ENCODE results near the gene TRAPPC10. TPM values are rescaled to one million over a fixed set of nuclear protein-coding genes. Genes with fewer than 3 reads are reported as not detected.

The TRAPPC10 gene
- 10 to 100 TPM; 46.1 to 50.5 TPM for total RNA-seq

GRCh38 chr21:44011579-44012473, at the start of gene TRAPPC10:
Gene TRAPPC10, plus strand, starts transcription at chr21:44012309. Its CDS starts 185 bp downstream, at chr21:44012494.
- ChIA-PET CTCF (interaction anchor here (0.6 to 2.6 kb wide), 4 partner anchors 36 to 285 kb away, joined by 4 to 11 read pairs (median 4); no protein-coding TSS in a partner anchor), POLR2A (interaction anchor here (0.6 to 4.6 kb wide), 7 partner anchors 9 to 283 kb away, joined by 3 to 31 read pairs (median 4); partner anchors contain the start of gene RRP1)
- Mint-ChIP-seq H3K4me1 (ENCODE audit: low read depth) (peaks cover 36% of the 10 kb centered on the region), H3K36me3 (peaks cover 9% of the 10 kb centered on the region), H3K4me3 (peak within 1 kb of the TSS; percentile 91), H3K27me3 (no peaks in the 10 kb centered on the region), H3K9me3 (no peaks in the 10 kb centered on the region), H3K27ac (peak within 1 kb of the TSS; percentile 94)
- DNase-seq, result peak; percentile 88
- intact Hi-C loops (cut with micrococcal nuclease), result loop anchor here (10.0 kb wide), 1 partner anchor 137 kb away; no protein-coding TSS in a partner anchor

GRCh38 chr21:43965911-43966585, 46.1 kb upstream of the TRAPPC10 start:
- no peak for DNase-seq
- Mint-ChIP-seq H3K4me1 (ENCODE audit: low read depth) (peaks cover 7% of the 10 kb centered on the region), H3K9me3 (no peaks in the 10 kb centered on the region), H3K4me3 (no peak overlapping the region), H3K27me3 (no peaks in the 10 kb centered on the region), H3K27ac (no peak overlapping the region), H3K36me3 (peaks cover 21% of the 10 kb centered on the region)
- POLR2A ChIA-PET, result no interaction called here
- intact Hi-C loops (cut with micrococcal nuclease), result no loop called here
- CTCF ChIA-PET, result no interaction called here

- no peak for DNase-seq
- Mint-ChIP-seq H3K27ac (no peak overlapping the region), H3K9me3 (no peaks in the 10 kb centered on the region), H3K27me3 (no peaks in the 10 kb centered on the region), H3K36me3 (peaks cover 19% of the 10 kb centered on the region), H3K4me1 (ENCODE audit: low read depth) (no peaks in the 10 kb centered on the region), H3K4me3 (no peak overlapping the region)
- POLR2A ChIA-PET, result no interaction called here
- intact Hi-C loops (cut with micrococcal nuclease), result no loop called here
- CTCF ChIA-PET, result no interaction called here
Measured at GRCh38 chr21:43966946-43967512, 45.1 kb upstream of the TRAPPC10 start.

- H3K4me3 Mint-ChIP-seq, result no peak overlapping the region
Measured at GRCh38 chr21:43967981-43968380, 44.1 kb upstream of the TRAPPC10 start.

GRCh38 chr21:43968410-43969114, 43.5 kb upstream of the TRAPPC10 start:
- POLR2A ChIA-PET, result no interaction called here
- peaks cover 15% of the 10 kb centered on the region for H3K36me3 Mint-ChIP-seq
- H3K9me3 Mint-ChIP-seq, result no peaks in the 10 kb centered on the region
- CTCF ChIA-PET, result no interaction called here
- no peak overlapping the region for H3K4me3 Mint-ChIP-seq
- no peaks in the 10 kb centered on the region for H3K27me3 Mint-ChIP-seq
- intact Hi-C loops (cut with micrococcal nuclease), result no loop called here
- no peaks in the 10 kb centered on the region for H3K4me1 Mint-ChIP-seq (ENCODE audit: low read depth)
- DNase-seq, result no peak
- H3K27ac Mint-ChIP-seq, result no peak overlapping the region

More at GRCh38 chr21:43967981-43968380, 44.1 kb upstream of the TRAPPC10 start:
- DNase-seq, result no peak
- CTCF ChIA-PET, result no interaction called here
- POLR2A ChIA-PET, result no interaction called here
- Mint-ChIP-seq H3K9me3 (no peaks in the 10 kb centered on the region), H3K36me3 (peaks cover 17% of the 10 kb centered on the region), H3K27ac (peak overlapping the region; percentile 26), H3K4me1 (ENCODE audit: low read depth) (no peaks in the 10 kb centered on the region), H3K27me3 (no peaks in the 10 kb centered on the region)
- intact Hi-C loops (cut with micrococcal nuclease), result no loop called here

GRCh38 chr21:43969115-43969444, 43.0 kb upstream of the TRAPPC10 start:
- H3K4me1 Mint-ChIP-seq (ENCODE audit: low read depth), result no peaks in the 10 kb centered on the region
- CTCF ChIA-PET, result no interaction called here
- H3K9me3 Mint-ChIP-seq, result no peaks in the 10 kb centered on the region
- H3K27me3 Mint-ChIP-seq, result no peaks in the 10 kb centered on the region
- H3K36me3 Mint-ChIP-seq, result peaks cover 12% of the 10 kb centered on the region
- intact Hi-C loops (cut with micrococcal nuclease), result no loop called here
- POLR2A ChIA-PET, result no interaction called here
- DNase-seq, result no peak
- no peak overlapping the region for H3K4me3 Mint-ChIP-seq
- no peak overlapping the region for H3K27ac Mint-ChIP-seq

GRCh38 chr21:43970551-43970950, 41.6 kb upstream of the TRAPPC10 start:
- no peak overlapping the region for H3K4me3 Mint-ChIP-seq
- intact Hi-C loops (cut with micrococcal nuclease), result no loop called here
- DNase-seq, result no peak
- H3K4me1 Mint-ChIP-seq (ENCODE audit: low read depth), result peaks cover 6% of the 10 kb centered on the region
- no peak overlapping the region for H3K27ac Mint-ChIP-seq
- peaks cover 12% of the 10 kb centered on the region for H3K36me3 Mint-ChIP-seq
- no peaks in the 10 kb centered on the region for H3K9me3 Mint-ChIP-seq
- ChIA-PET POLR2A (no interaction called here), CTCF (no interaction called here)
- no peaks in the 10 kb centered on the region for H3K27me3 Mint-ChIP-seq

- CTCF ChIA-PET, result no interaction called here
- POLR2A ChIA-PET, result no interaction called here
- H3K4me1 Mint-ChIP-seq (ENCODE audit: low read depth), result peaks cover 6% of the 10 kb centered on the region
- intact Hi-C loops (cut with micrococcal nuclease), result no loop called here
- H3K27ac Mint-ChIP-seq, result no peak overlapping the region
- DNase-seq, result no peak
- H3K9me3 Mint-ChIP-seq, result no peaks in the 10 kb centered on the region
- H3K4me3 Mint-ChIP-seq, result no peak overlapping the region
- H3K36me3 Mint-ChIP-seq, result peaks cover 12% of the 10 kb centered on the region
- H3K27me3 Mint-ChIP-seq, result no peaks in the 10 kb centered on the region
Measured at GRCh38 chr21:43971201-43971991, 40.7 kb upstream of the TRAPPC10 start.

GRCh38 chr21:43971992-43972255, 40.2 kb upstream of the TRAPPC10 start:
- H3K4me1 Mint-ChIP-seq (ENCODE audit: low read depth), result peaks cover 6% of the 10 kb centered on the region
- H3K4me3 Mint-ChIP-seq, result no peak overlapping the region
- peaks cover 12% of the 10 kb centered on the region for H3K36me3 Mint-ChIP-seq
- ChIA-PET CTCF (no interaction called here), POLR2A (no interaction called here)
- H3K27me3 Mint-ChIP-seq, result no peaks in the 10 kb centered on the region
- no peak for DNase-seq
- H3K9me3 Mint-ChIP-seq, result no peaks in the 10 kb centered on the region
- no peak overlapping the region for H3K27ac Mint-ChIP-seq
- intact Hi-C loops (cut with micrococcal nuclease), result no loop called here

- Mint-ChIP-seq H3K9me3 (no peaks in the 10 kb centered on the region), H3K27ac (no peak overlapping the region), H3K4me3 (no peak overlapping the region), H3K36me3 (peaks cover 7% of the 10 kb centered on the region), H3K4me1 (ENCODE audit: low read depth) (peaks cover 6% of the 10 kb centered on the region), H3K27me3 (no peaks in the 10 kb centered on the region)
- intact Hi-C loops (cut with micrococcal nuclease), result no loop called here
- ChIA-PET CTCF (interaction anchor here (1.3 kb wide), 1 partner anchor 162 kb away, joined by 3 read pairs; no protein-coding TSS in a partner anchor), POLR2A (no interaction called here)
- no peak for DNase-seq
Measured at GRCh38 chr21:43972850-43973633, 39.1 kb upstream of the TRAPPC10 start.

GRCh38 chr21:43973634-43973955, 38.5 kb upstream of the TRAPPC10 start:
- Mint-ChIP-seq H3K4me3 (no peak overlapping the region), H3K4me1 (ENCODE audit: low read depth) (peaks cover 6% of the 10 kb centered on the region), H3K9me3 (no peaks in the 10 kb centered on the region), H3K27me3 (no peaks in the 10 kb centered on the region), H3K36me3 (peaks cover 9% of the 10 kb centered on the region), H3K27ac (no peak overlapping the region)
- ChIA-PET CTCF (interaction anchor here (1.3 kb wide), 1 partner anchor 163 kb away, joined by 3 read pairs; no protein-coding TSS in a partner anchor), POLR2A (no interaction called here)
- intact Hi-C loops (cut with micrococcal nuclease), result no loop called here
- DNase-seq, result no peak

Measured in activated CD4-positive, alpha-beta memory T cell treated with anti-CD3 and anti-CD28 coated beads for 36 hours (primary cell).